Activated CD4-positive, CD25-positive, alpha-beta regulatory T cell (primary cell): ENCODE measurements around the gene CHST11.
A peak's percentile ranks its signal among the peaks of the same experiment; 100 is the strongest.

Source experiments
- DNase-seq, 4 experiments: peaks; one replicate each; lab custom pipeline; 2025; lab: John Stamatoyannopoulos, UW

The CHST11 gene

GRCh38 chr12:104720339-104721038, 263.7 kb downstream of the CHST11 start:
- DNase-seq: peak in 2 of 4 experiments; percentile 9 to 21

- DNase-seq: no peak
Observed at GRCh38 chr12:104721039-104721405, 264.3 kb downstream of the CHST11 start.

- DNase-seq: no peak
Observed at GRCh38 chr12:104721936-104722335, 265.2 kb downstream of the CHST11 start.

GRCh38 chr12:104722601-104723534, 266.1 kb downstream of the CHST11 start:
- no peak for DNase-seq

GRCh38 chr12:104723895-104724294, 267.1 kb downstream of the CHST11 start:
- DNase-seq: no peak

GRCh38 chr12:104724992-104725585, 268.3 kb downstream of the CHST11 start:
- no peak for DNase-seq

- no peak for DNase-seq
Observed at GRCh38 chr12:104725610-104726009, 268.9 kb downstream of the CHST11 start.

GRCh38 chr12:104727726-104728465, 271.1 kb downstream of the CHST11 start:
- no peak for DNase-seq

DNA sequence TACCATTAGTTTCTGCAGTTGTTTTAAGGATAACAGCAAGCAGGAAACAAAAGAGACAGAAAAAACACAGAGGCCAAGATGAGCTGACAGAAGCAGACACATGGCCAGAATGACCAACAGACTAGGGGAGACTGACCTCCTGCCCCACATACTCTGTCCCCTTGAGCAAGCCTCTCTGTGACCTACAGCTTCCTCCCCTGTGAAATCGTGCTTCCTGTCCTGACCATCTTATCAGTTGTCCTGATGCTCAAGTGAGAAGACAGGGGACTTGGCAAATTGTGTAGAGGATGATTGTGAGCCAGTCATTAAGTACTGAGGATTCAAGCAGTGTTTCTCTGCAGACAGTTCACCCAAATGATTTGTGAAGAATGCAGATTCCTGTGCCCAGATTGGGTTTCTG, 272.3 kb downstream of the CHST11 start:
- no peak for DNase-seq

DNA sequence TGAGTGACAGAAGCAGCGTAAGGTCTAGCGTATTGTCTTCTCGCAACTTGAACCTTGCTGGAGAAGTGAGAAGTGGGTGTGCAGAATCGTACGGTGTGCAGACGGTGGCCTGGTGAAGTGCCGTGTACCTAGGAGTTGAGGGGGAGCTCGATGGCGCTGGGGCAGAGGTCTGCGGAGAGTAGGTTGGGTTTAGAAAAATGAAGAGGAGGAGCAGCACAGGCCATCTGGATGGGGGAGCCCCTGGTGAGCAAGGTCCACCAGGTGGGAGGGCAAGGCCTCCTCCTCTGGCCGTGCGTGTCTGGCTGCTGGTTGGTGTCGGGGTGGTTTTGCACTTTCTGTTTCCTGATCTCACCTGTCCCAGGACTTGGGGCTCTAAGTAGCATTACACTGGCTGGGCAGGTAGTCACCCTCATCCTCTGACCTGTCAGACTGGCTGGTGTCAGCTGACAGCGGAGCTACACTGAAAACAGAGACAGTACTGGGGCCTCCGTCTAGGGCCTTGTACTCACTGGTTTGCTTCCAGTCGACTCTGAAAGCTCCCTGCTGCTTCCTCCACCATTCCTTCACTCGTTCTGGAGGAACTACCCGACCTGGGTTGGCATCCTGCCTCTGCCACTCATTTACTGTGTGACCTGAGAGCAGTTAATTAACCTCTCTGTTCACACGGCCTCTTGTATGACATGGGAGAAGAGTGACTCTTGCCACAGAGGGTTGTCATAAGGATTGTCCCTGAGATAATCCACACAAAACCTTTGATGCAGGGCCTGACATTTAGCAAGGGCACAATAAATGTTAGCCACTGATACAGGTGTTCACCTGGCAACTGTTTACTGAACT, 273.1 kb downstream of the CHST11 start:
- DNase-seq: no peak

DNA sequence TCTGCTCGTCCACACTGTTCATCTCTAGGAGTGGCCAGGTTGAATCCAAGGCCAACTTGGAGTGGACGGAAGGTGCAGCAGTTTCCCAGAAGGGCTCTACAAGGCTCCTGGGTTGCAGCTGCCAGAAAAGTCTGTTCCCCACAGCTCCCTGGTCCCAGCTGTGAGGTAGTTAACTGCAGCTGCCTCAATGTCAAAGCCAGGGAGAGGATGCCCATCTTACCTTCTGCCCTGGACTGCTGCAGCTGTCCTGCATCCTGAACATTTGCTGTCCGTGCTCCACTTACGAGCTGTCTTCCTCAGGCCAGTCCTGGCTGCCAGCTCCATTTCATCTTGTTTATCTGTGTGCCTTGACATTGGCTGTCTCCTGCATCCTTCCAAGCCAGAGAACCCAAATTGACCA, 274.0 kb downstream of the CHST11 start:
- no peak for DNase-seq

GRCh38 chr12:104733717-104734175, 277.0 kb downstream of the CHST11 start:
- DNase-seq: no peak

DNA sequence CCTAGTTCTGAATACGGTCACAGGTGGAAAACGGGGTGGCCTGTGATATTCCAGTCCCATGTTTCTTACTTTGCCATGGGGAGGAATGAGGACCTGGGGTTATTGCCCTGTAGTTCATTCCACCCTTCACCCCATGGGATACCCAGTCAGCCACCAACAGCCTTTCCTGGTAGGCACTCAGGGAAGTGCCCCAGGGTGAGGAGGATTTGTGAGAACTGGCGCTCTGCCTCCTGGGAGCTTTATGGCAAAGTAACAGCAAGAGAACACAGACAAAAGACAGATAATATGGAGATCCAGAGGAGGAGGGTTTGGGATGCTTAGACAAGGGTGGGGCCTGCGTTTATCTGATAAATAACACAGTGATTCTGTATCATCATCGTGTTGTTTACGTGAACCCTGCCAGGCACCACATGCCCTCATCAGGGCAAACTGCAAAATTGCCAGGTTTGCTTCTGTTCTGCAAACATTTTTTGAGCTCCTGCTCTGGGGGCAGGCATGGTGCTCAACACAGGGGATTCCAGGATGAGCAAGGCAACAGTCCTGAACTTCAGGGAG, 277.9 kb downstream of the CHST11 start:
- no peak for DNase-seq

GRCh38 chr12:104735801-104736200, 279.1 kb downstream of the CHST11 start:
- DNase-seq: no peak

- no peak for DNase-seq
Observed at GRCh38 chr12:104736307-104736706, 279.6 kb downstream of the CHST11 start.

GRCh38 chr12:104737113-104737512, 280.4 kb downstream of the CHST11 start:
- DNase-seq: no peak

GRCh38 chr12:104737791-104738301, 281.1 kb downstream of the CHST11 start:
- no peak for DNase-seq

DNA sequence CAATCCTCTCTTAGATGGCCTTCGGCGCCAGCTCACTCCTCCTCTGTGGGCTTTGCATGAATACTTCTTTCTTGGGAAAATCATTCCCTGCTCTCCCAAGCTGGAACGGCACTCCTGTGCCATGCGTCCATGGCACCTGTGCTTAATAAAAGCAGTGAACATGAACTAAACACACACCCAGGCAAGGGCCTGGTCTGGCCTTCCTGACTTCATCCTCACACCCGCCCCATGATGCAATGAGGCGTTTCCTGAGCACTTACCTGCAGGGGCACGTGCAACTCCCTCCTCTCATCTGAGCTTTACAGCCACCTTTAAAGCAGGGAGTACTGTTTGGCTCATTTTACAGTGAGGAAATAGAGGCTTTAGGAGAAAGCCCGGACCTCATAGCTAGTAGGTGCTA, 281.6 kb downstream of the CHST11 start:
- DNase-seq: no peak

GRCh38 chr12:104738776-104739642, 282.3 kb downstream of the CHST11 start:
- no peak for DNase-seq

- DNase-seq: no peak
Observed at GRCh38 chr12:104740668-104741067, 283.9 kb downstream of the CHST11 start.
